ENCODE measurements around the gene CLTC. TPM values are rescaled to one million over a fixed set of nuclear protein-coding genes. Genes with fewer than 3 reads are reported as not detected.

The CLTC gene
- total and polyA plus RNA-seq, 2 of the 13 experiments (the other 11 are each of a cell fraction or from before 2014, with no cell fraction given) = 134 to 283 TPM

GRCh38 chr17:59716427-59716826 lies 96.7 kb downstream of the CLTC start:
- H3K9me3 ChIP-seq (ENCODE audit: low read length) = no peaks in the 10 kb centered on the region
- WGBS (ENCODE audit: low lambda C conversion rate) = 94% methylated on average over 2 of the region's 2 CpGs
- H3K9ac ChIP-seq (ENCODE audit: insufficient read depth, low read depth, low read length) = no peak overlapping the region
- ChIA-PET CTCF (ENCODE audit: low intra/inter-chr PET ratio, low total read pairs) (no interaction called here), POLR2A (interaction anchor here (0.6 kb wide), 1 partner anchor 129 kb away, joined by 3 read pairs; no protein-coding TSS in a partner anchor)
- no peak overlapping the region for H3K27ac ChIP-seq (ENCODE audit: extremely low read length, insufficient read depth, low read length)
- H3K4me3 ChIP-seq (replicated peaks in 1 of 3; ENCODE audit: insufficient read depth in 1 of 3, low read depth in 2 of 3, low read length in 3 of 3) = no peak overlapping the region
- H3K4me1 ChIP-seq (ENCODE audit: insufficient read depth, low read length) = peaks cover 59% of the 10 kb centered on the region
- H2AFZ ChIP-seq (ENCODE audit: low read length) = no peak overlapping the region
- no TSS peak for BruUV-seq (replicated peaks)
- H4K20me1 ChIP-seq (ENCODE audit: insufficient read depth, low read length) = no peaks in the 10 kb centered on the region
- no peak overlapping the region for H3K4me2 ChIP-seq (ENCODE audit: low read depth, low read length)
- FAIRE-seq = no peak
- no peaks in the 10 kb centered on the region for H3K27me3 ChIP-seq (ENCODE audit: control insufficient read depth in 1 of 2, insufficient read depth in 2 of 2, low read length in 2 of 2)
- no peak for ATAC-seq
- H3K36me3 ChIP-seq (replicated peaks in 1 of 2; ENCODE audit: control insufficient read depth in 1 of 2, insufficient read depth in 2 of 2, low read length in 2 of 2) = peaks cover 2 to 5% of the 10 kb centered on the region in 2 experiments; a peak in 2 of 5 replicates
- in situ Hi-C loops (cut with HindIII; ENCODE audit: extremely low pct_ligation_motif_present, low pct_unique_long_range_greater_than_20kb) (no loop called here), intact Hi-C loops (cut with micrococcal nuclease; ENCODE audit: unreplicated experiment) (no loop called here)
- peaks cover 90% of the 10 kb centered on the region for H3K79me2 ChIP-seq (ENCODE audit: insufficient read depth, low read length)
- TF ChIP-seq ZNF775 (CRISPR knock-in tag; IDR thresholded peaks at IDR 0.05; ENCODE audit: borderline replicate concordance) = no peak
- no peak for TF ChIP-seq CAMTA2 (CRISPR knock-in tag; IDR thresholded peaks at IDR 0.05; ENCODE audit: borderline replicate concordance)
- TF ChIP-seq GTF3A (CRISPR knock-in tag; conservative IDR thresholded peaks at IDR 0.05) = no peak
- no peak for TF ChIP-seq CBX2 (IDR thresholded peaks at IDR 0.05; ENCODE audit: low read depth, low read length)
- TF ChIP-seq CBX2 (CRISPR knock-in tag; IDR thresholded peaks at IDR 0.05; ENCODE audit: low read depth) = no peak
- no peak for TF ChIP-seq ZKSCAN1 (IDR thresholded peaks at IDR 0.05; ENCODE audit: low read length)
- no peak for TF ChIP-seq RBM39 (IDR thresholded peaks at IDR 0.05; ENCODE audit: low read depth, low read length, poor library complexity, severe bottlenecking)
- TF ChIP-seq ZNF33B (CRISPR knock-in tag; IDR thresholded peaks at IDR 0.05) = no peak
- TF ChIP-seq PHF20 (CRISPR knock-in tag; IDR thresholded peaks at IDR 0.05) = no peak
- no peak for TF ChIP-seq ZNF124 (CRISPR knock-in tag; IDR thresholded peaks at IDR 0.05)
- TF ChIP-seq KDM2A (CRISPR knock-in tag; IDR thresholded peaks at IDR 0.05; ENCODE audit: borderline replicate concordance, low read depth) = no peak
- no peak for TF ChIP-seq ZNF232 (CRISPR knock-in tag; IDR thresholded peaks at IDR 0.05; ENCODE audit: borderline replicate concordance)
- TF ChIP-seq XBP1 (CRISPR knock-in tag; IDR thresholded peaks at IDR 0.05) = no peak
- no peak for TF ChIP-seq TCF7L2 (IDR thresholded peaks at IDR 0.05; ENCODE audit: low read depth, low read length)
- TF ChIP-seq UBTF (CRISPR knock-in tag; IDR thresholded peaks at IDR 0.05) = no peak
- TF ChIP-seq TSC22D2 (CRISPR knock-in tag; IDR thresholded peaks at IDR 0.05; ENCODE audit: borderline replicate concordance) = no peak
- TF ChIP-seq EED (CRISPR knock-in tag; IDR thresholded peaks at IDR 0.05) = no peak
- TF ChIP-seq MXD1 (CRISPR knock-in tag; IDR thresholded peaks at IDR 0.05) = no peak
- no peak for TF ChIP-seq MED1 (CRISPR knock-in tag; IDR thresholded peaks at IDR 0.05)
- no peak for TF ChIP-seq ZFY (CRISPR knock-in tag; IDR thresholded peaks at IDR 0.05)
- no peak for TF ChIP-seq ZNF710 (CRISPR knock-in tag; IDR thresholded peaks at IDR 0.05; ENCODE audit: borderline replicate concordance)
- no peak for DNase-seq (ENCODE audit: low spot score)
